HepG2 (cell line): ENCODE measurements around the gene SH3YL1. TPM values are rescaled to one million over a fixed set of nuclear protein-coding genes. Genes with fewer than 3 reads are reported as not detected.

Experiments
- ATAC-seq: fragments of 200-7000 bp; cut with Tn5 transposase; 3 replicates; pipeline ENCODE4 v1.9.1; 2020; ENCODE audit warnings: mild to moderate bottlenecking, moderate library complexity
- BruUV-seq: library from RNA; stranded (reverse); fragments of 400-500 nt; replicated peaks from 2 replicates; lab custom pipeline; 2021; lab: Mats Ljungman, UMichigan
- CTCF ChIA-PET: fragments of 300-600 bp; formaldehyde crosslinking; extraction: SDS; loops from one replicate; lab custom pipeline; 2021; ENCODE audit warnings: low total read pairs, inconsistent platforms, low intra/inter-chr PET ratio; lab: Yijun Ruan, JAX
- POLR2A ChIA-PET: fragments of 350-600 bp; sonication (Branson Sonifier 250); formaldehyde crosslinking; loops from one replicate; lab custom pipeline; 2020; ENCODE audit warnings: antibody characterized with exemption, inconsistent platforms; lab: Yijun Ruan, JAX
- DNase-seq: peaks from one replicate; pipeline ENCODE4 v3.0.0-alpha.2; 2015; ENCODE audit warnings: low spot score
- FAIRE-seq: peaks from 3 replicates; lab custom pipeline; 2011; peaks lifted over from hg19 to GRCh38; lab: Jason Lieb, UNC
- H2AFZ ChIP-seq: one replicate; pipeline ENCODE4 v1.6.1; 2011; ENCODE audit warnings: low read length, inconsistent platforms
- H3K27ac ChIP-seq: fragments of 300-600 bp; 3 replicates; pipeline ENCODE4 v1.8.0; 2011; ENCODE audit warnings: mixed run types, mild to moderate bottlenecking, mixed read lengths, low read length, inconsistent platforms; ENCODE audit not compliant: insufficient read depth; ENCODE audit errors: extremely low read length
- H3K27me3 ChIP-seq, 2 experiments: fragments of 200-600 bp in 1 of 2; 2 replicates in 1 of 2; 3 replicates in 1 of 2; pipeline versions ENCODE4 v1.6.0 to v1.8.0; 2011; ENCODE audit warnings: low read length in 2 of 2, mild to moderate bottlenecking in 2 of 2, moderate library complexity in 2 of 2, inconsistent platforms in 1 of 2; ENCODE audit not compliant: insufficient read depth in 2 of 2, control insufficient read depth in 1 of 2
- H3K36me3 ChIP-seq, 2 experiments: fragments of 200-600 bp in 1 of 2; replicated peaks in 1 of 2; 2 replicates in 1 of 2; 3 replicates in 1 of 2; pipeline versions ENCODE4 v1.5.1 to v1.8.0; 2011; ENCODE audit warnings: low read length in 2 of 2, inconsistent platforms in 1 of 2; ENCODE audit not compliant: insufficient read depth in 2 of 2, control insufficient read depth in 1 of 2
- H3K4me1 ChIP-seq: 2 replicates; pipeline ENCODE4 v1.5.1; 2012; ENCODE audit warnings: low read length, inconsistent platforms; ENCODE audit not compliant: insufficient read depth
- H3K4me2 ChIP-seq: 2 replicates; pipeline ENCODE4 v1.6.0; 2011; ENCODE audit warnings: low read depth, low read length, inconsistent platforms
- H3K4me3 ChIP-seq, 3 experiments: fragments of 200-600 bp in 1 of 3; sonication (generic), shearing (Covaris generic) in 1 of 3; replicated peaks in 1 of 3; 2 replicates each; pipeline ENCODE4 v1.5.1; 2011 to 2016; ENCODE audit warnings: low read length in 3 of 3, inconsistent platforms in 2 of 3, low read depth in 2 of 3, mild to moderate bottlenecking in 2 of 3, control low read depth in 1 of 3, mixed read lengths in 1 of 3; ENCODE audit not compliant: insufficient read depth in 1 of 3
- H3K79me2 ChIP-seq: one replicate; pipeline ENCODE4 v1.6.1; 2011; ENCODE audit warnings: low read length, inconsistent platforms; ENCODE audit not compliant: insufficient read depth
- H3K9ac ChIP-seq: 2 replicates; pipeline ENCODE4 v1.6.0; 2011; ENCODE audit warnings: mild to moderate bottlenecking, low read depth, low read length, inconsistent platforms; ENCODE audit not compliant: insufficient read depth
- H3K9me3 ChIP-seq: 2 replicates; pipeline ENCODE4 v1.5.1; 2012; ENCODE audit warnings: mild to moderate bottlenecking, low read length
- H4K20me1 ChIP-seq: 2 replicates; pipeline ENCODE4 v1.6.0; 2011; ENCODE audit warnings: inconsistent platforms, mild to moderate bottlenecking, low read length, moderate library complexity; ENCODE audit not compliant: insufficient read depth
- AGO2 ChIP-seq: fragments of 200-400 bp; formaldehyde crosslinking; optimal IDR thresholded peaks from 2 replicates; pipeline ENCODE3; 2017; ENCODE audit warnings: mild to moderate bottlenecking, low read depth, low read length, moderate library complexity
- CEBPG ChIP-seq: IDR thresholded peaks from 2 replicates; pipeline ENCODE4 v1.6.1; 2016
- KDM2A ChIP-seq: sonication (generic); formaldehyde crosslinking; IDR thresholded peaks from 2 replicates; pipeline ENCODE4 v1.4.0; 2020; ENCODE audit warnings: low read depth, missing genetic modification reagents, borderline replicate concordance
- MED1 ChIP-seq: sonication (generic); formaldehyde crosslinking; IDR thresholded peaks from 2 replicates; pipeline ENCODE4 v1.4.0; 2020; ENCODE audit warnings: missing genetic modification reagents
- NKX3-1 ChIP-seq: sonication (generic); formaldehyde crosslinking; IDR thresholded peaks from 2 replicates; pipeline ENCODE4 v1.5.0; 2020; ENCODE audit warnings: missing genetic modification reagents
- POLR2A ChIP-seq, 2 experiments: IDR thresholded peaks; 2 replicates each; pipeline ENCODE4 v1.6.1; 2011; ENCODE audit warnings: low read depth in 2 of 2, low read length in 2 of 2, mild to moderate bottlenecking in 1 of 2, moderate library complexity in 1 of 2; ENCODE audit not compliant: insufficient read depth in 1 of 2
- RBM22 ChIP-seq: fragments of 200-400 bp; formaldehyde crosslinking; optimal IDR thresholded peaks from 2 replicates; pipeline ENCODE3; 2017; ENCODE audit warnings: mild to moderate bottlenecking, low read length, moderate library complexity
- SALL1 ChIP-seq: sonication (generic); formaldehyde crosslinking; IDR thresholded peaks from 2 replicates; pipeline ENCODE4 v1.8.0; 2022; ENCODE audit warnings: mild to moderate bottlenecking, missing genetic modification reagents
- ZNF34 ChIP-seq: sonication (generic); formaldehyde crosslinking; IDR thresholded peaks from 2 replicates; pipeline ENCODE4 v1.4.0; 2020; ENCODE audit warnings: mild to moderate bottlenecking, missing genetic modification reagents, borderline replicate concordance
- ZNF546 ChIP-seq: sonication (generic); formaldehyde crosslinking; conservative IDR thresholded peaks from 2 replicates; pipeline ENCODE4 v1.8.1; 2023; ENCODE audit warnings: mild to moderate bottlenecking, missing genetic modification reagents
- ZNF878 ChIP-seq: sonication (generic); formaldehyde crosslinking; IDR thresholded peaks from 2 replicates; pipeline ENCODE4 v1.8.1; 2023; ENCODE audit warnings: mild to moderate bottlenecking, missing genetic modification reagents, moderate library complexity
- WGBS: methylation state at CpG from one replicate; pipeline ENCODE4 v1.1.6; 2017; ENCODE audit warnings: low lambda C conversion rate; 5-methylcytosine and 5-hydroxymethylcytosine counted together
- in situ Hi-C: cut with HindIII; loops from 2 replicates; pipeline ENCODE4 v1.10.0; 2017; ENCODE audit warnings: low pct_unique_long_range_greater_than_20kb; ENCODE audit not compliant: extremely low pct_ligation_motif_present
- intact Hi-C: fragments of 100-400 bp; cut with micrococcal nuclease; formaldehyde crosslinking; loops from one replicate; pipeline ENCODE4 v1.10.0; 2022; ENCODE audit not compliant: unreplicated experiment
- polyA plus RNA-seq, 8 experiments: library from polyadenylated mRNA; depleted of rRNA in 3 of 8; stranded (reverse) in 7 of 8; unstranded in 1 of 8; fragments of >200 nt; fragmentation: Illumina TruSeq in 4 of 8; extraction: Trizol in 4 of 8; gene quantifications; 2 replicates each; pipeline versions ENCODE4 v1.2.1 to v1.2.3, GENCODE V29; 2011 to 2016; ENCODE audit warnings: low read depth in 4 of 8, missing spikeins in 1 of 8, mixed read lengths in 1 of 8; ENCODE audit not compliant: insufficient read depth in 1 of 8
- total RNA-seq, 5 experiments: library from RNA; depleted of rRNA; stranded (reverse); fragments of >200 nt; fragmentation: Illumina TruSeq; extraction: Trizol; gene quantifications; 2 replicates each; pipeline ENCODE4 v1.2.3, GENCODE V29; 2016; ENCODE audit warnings: low read depth in 1 of 5
- TF ChIP-seq, protein P1 (sequence below): sonication (generic); formaldehyde crosslinking; IDR thresholded peaks from 2 replicates; pipeline ENCODE4 v1.5.0; 2020; ENCODE audit warnings: mild to moderate bottlenecking, missing genetic modification reagents, moderate library complexity
- TF ChIP-seq, protein P2 (sequence below): sonication (generic); formaldehyde crosslinking; IDR thresholded peaks from 2 replicates; pipeline ENCODE4 v1.5.1; 2020; ENCODE audit warnings: mild to moderate bottlenecking, missing genetic modification reagents, moderate library complexity

The SH3YL1 gene
- total and polyA plus RNA-seq, 2 of the 13 experiments (the other 11 are each of a cell fraction or from before 2014, with no cell fraction given), result 13.0 to 48.2 TPM

DNA sequence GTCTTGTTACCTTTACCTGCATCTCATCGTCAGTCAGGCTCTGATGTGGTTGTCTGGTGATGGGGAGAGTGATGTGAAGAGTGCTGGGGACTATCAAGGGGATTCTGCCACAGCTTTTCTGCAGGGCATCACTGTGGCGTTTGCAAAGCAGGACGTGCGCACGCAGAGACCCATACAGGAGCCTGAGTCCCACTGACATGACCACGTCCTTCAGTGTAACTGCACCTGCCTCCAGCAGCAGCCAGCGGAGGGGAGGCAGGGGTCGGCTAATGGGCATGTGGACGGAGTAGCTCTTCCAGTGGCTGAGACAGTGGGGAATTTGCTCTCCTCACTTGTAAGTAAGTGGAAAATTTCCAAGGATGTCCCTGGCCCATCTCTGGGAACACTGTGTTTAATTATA is 17.5 kb upstream of the SH3YL1 start:
- Histone ChIP-seq H3K36me3 (peaks cover 24 to 50% of the 10 kb centered on the region in 2 experiments), H3K9ac (no peak overlapping the region), H3K27ac (no peak overlapping the region), H3K9me3 (no peaks in the 10 kb centered on the region), H3K4me3 (no peak overlapping the region), H3K4me2 (no peak overlapping the region), H3K79me2 (peaks cover 26% of the 10 kb centered on the region), H4K20me1 (peaks cover 2% of the 10 kb centered on the region; the same call in 1 of the 2 replicates), H3K27me3 (no peaks in the 10 kb centered on the region), H2AFZ (no peak overlapping the region), H3K4me1 (no peaks in the 10 kb centered on the region)
- TF ChIP-seq KDM2A (CRISPR knock-in tag), result 0 out of 2 replicates have a peak, but pooled peaks have one; percentile 2
- TF ChIP-seq ZNF546 (CRISPR knock-in tag), result no peak
- TF ChIP-seq POLR2A (IDR thresholded peaks at IDR 0.05; ENCODE audit: insufficient read depth in 1 of 2, low read depth in 2 of 2, low read length in 2 of 2), result peak; percentile 8 to 43; a peak in 2 of 4 replicates
- TF ChIP-seq CEBPG (CRISPR knock-in tag), result no peak
- TF ChIP-seq AGO2, result peak; percentile 70
- no peak for ATAC-seq
- DNase-seq, result no peak
- POLR2A ChIA-PET, result interaction anchor here (1.2 to 1.3 kb wide), 2 partner anchors 105 to 106 kb away, joined by 4 to 5 read pairs; no protein-coding TSS in a partner anchor
- FAIRE-seq, result no peak
- CTCF ChIA-PET, result interaction anchor here (2.0 kb wide), 1 partner anchor 35 kb away, joined by 5 read pairs; no protein-coding TSS in a partner anchor
- in situ Hi-C loops (no loop called here), intact Hi-C loops (no loop called here)
- 98% methylated on average over 9 of the region's 9 CpGs for WGBS
- no TSS peak for BruUV-seq

DNA sequence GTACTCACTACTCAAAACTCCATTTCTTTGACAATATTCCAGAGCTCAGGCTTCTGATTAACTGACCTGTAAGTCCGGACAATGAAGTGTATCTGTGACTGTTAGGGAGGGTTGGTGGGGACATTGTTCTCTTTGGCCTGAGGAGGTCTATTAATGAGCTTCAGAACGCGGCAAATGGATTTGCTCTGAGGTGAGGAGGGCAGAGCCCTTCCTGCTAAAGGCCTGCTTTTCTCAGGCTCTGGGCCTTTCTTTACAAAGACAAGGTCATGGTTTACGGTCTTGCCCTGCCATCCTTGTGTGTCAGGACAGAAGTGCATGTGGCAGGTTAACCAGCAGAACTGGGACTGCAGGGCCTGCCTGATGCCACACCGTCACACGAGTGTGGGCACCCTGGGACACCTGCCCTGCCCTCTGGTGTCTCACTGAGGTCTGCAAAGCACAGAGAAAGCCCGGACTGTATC is 16.8 kb upstream of the SH3YL1 start:
- no peak overlapping the region for H3K9ac ChIP-seq
- FAIRE-seq (no peak), DNase-seq (no peak), ATAC-seq (peak; percentile 64)
- H3K36me3 ChIP-seq, result peaks cover 28 to 57% of the 10 kb centered on the region in 2 experiments
- H3K27me3 ChIP-seq, result no peaks in the 10 kb centered on the region
- WGBS, result 93% methylated on average over 7 of the region's 7 CpGs
- no peaks in the 10 kb centered on the region for H3K4me1 ChIP-seq
- no TSS peak for BruUV-seq
- H3K27ac ChIP-seq, result no peak overlapping the region
- peaks cover 7% of the 10 kb centered on the region; the same call in 1 of the 2 replicates for H4K20me1 ChIP-seq
- POLR2A ChIA-PET, result interaction anchor here (0.8 to 1.3 kb wide), 3 partner anchors 9 to 105 kb away, joined by 3 to 5 read pairs (median 4); no protein-coding TSS in a partner anchor
- no peak overlapping the region for H2AFZ ChIP-seq
- 0 out of 2 replicates have a peak, but pooled peaks have one; percentile 12 for TF ChIP-seq MED1
- no peak for TF ChIP-seq ZNF34 (CRISPR knock-in tag)
- no peak for TF ChIP-seq ZNF878 (CRISPR knock-in tag)
- TF ChIP-seq, protein P1, sequence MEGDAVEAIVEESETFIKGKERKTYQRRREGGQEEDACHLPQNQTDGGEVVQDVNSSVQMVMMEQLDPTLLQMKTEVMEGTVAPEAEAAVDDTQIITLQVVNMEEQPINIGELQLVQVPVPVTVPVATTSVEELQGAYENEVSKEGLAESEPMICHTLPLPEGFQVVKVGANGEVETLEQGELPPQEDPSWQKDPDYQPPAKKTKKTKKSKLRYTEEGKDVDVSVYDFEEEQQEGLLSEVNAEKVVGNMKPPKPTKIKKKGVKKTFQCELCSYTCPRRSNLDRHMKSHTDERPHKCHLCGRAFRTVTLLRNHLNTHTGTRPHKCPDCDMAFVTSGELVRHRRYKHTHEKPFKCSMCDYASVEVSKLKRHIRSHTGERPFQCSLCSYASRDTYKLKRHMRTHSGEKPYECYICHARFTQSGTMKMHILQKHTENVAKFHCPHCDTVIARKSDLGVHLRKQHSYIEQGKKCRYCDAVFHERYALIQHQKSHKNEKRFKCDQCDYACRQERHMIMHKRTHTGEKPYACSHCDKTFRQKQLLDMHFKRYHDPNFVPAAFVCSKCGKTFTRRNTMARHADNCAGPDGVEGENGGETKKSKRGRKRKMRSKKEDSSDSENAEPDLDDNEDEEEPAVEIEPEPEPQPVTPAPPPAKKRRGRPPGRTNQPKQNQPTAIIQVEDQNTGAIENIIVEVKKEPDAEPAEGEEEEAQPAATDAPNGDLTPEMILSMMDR (CRISPR knock-in tag), result peak; percentile 39
- TF ChIP-seq NKX3-1 (CRISPR knock-in tag), result no peak
- TF ChIP-seq, protein P2, sequence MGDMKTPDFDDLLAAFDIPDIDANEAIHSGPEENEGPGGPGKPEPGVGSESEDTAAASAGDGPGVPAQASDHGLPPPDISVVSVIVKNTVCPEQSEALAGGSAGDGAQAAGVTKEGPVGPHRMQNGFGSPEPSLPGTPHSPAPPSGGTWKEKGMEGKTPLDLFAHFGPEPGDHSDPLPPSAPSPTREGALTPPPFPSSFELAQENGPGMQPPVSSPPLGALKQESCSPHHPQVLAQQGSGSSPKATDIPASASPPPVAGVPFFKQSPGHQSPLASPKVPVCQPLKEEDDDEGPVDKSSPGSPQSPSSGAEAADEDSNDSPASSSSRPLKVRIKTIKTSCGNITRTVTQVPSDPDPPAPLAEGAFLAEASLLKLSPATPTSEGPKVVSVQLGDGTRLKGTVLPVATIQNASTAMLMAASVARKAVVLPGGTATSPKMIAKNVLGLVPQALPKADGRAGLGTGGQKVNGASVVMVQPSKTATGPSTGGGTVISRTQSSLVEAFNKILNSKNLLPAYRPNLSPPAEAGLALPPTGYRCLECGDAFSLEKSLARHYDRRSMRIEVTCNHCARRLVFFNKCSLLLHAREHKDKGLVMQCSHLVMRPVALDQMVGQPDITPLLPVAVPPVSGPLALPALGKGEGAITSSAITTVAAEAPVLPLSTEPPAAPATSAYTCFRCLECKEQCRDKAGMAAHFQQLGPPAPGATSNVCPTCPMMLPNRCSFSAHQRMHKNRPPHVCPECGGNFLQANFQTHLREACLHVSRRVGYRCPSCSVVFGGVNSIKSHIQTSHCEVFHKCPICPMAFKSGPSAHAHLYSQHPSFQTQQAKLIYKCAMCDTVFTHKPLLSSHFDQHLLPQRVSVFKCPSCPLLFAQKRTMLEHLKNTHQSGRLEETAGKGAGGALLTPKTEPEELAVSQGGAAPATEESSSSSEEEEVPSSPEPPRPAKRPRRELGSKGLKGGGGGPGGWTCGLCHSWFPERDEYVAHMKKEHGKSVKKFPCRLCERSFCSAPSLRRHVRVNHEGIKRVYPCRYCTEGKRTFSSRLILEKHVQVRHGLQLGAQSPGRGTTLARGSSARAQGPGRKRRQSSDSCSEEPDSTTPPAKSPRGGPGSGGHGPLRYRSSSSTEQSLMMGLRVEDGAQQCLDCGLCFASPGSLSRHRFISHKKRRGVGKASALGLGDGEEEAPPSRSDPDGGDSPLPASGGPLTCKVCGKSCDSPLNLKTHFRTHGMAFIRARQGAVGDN (CRISPR knock-in tag), result peak; percentile 50
- TF ChIP-seq SALL1 (CRISPR knock-in tag), result 0 out of 2 replicates have a peak, but pooled peaks have one; percentile 25
- TF ChIP-seq RBM22, result peak; percentile 33
- TF ChIP-seq, all 625 proteins: peak for 5
- H3K4me3 ChIP-seq, result no peak overlapping the region
- in situ Hi-C loops (no loop called here), intact Hi-C loops (no loop called here)
- H3K79me2 ChIP-seq, result peaks cover 33% of the 10 kb centered on the region
- CTCF ChIA-PET, result interaction anchor here (2.0 kb wide), 1 partner anchor 34 kb away, joined by 5 read pairs; no protein-coding TSS in a partner anchor
- no peaks in the 10 kb centered on the region for H3K9me3 ChIP-seq
- H3K4me2 ChIP-seq, result no peak overlapping the region
